Activated T-cell treated with anti-CD3 and anti-CD28 coated beads, Interleukin-2, amount 50 U/mL, for 48 hours (primary cell): Measurements from ENCODE around the gene ADCYAP1R1.
"Not testable (repeated sequence)": the region's sequence is repeated elsewhere in the genome, so short reads cannot be mapped to it uniquely, and the experiment has no call there.

Experiments used
- DNase-seq, 2 experiments: peaks; one replicate each; pipeline ENCODE4 v3.0.0-alpha.2; 2020

Gene ADCYAP1R1

GRCh38 chr7:31146030-31146429, 93.9 kb downstream of the ADCYAP1R1 start:
- no peak for DNase-seq

DNA sequence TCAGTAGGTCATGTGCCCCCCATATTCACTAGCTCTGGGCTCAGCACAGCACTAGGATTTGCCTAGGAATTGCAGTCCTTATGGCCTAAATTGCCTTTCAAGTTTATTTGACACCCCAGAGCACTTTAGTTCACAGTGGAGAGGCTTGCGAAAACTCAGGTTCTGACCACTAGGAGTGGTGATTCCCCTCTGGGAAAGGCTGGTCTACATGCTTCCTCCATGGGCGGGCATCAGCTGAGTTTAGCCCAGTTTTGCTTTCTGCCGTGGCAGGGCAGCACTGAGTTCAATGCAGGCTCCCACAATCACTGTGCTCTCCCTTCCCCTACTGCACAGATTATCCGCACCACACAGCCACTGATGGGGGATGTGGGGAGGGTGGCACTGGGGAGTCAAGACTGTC, 94.4 kb downstream of the ADCYAP1R1 start:
- DNase-seq, result no peak

- no peak for DNase-seq
Measured at GRCh38 chr7:31151849-31152248, 99.7 kb downstream of the ADCYAP1R1 start.

DNA sequence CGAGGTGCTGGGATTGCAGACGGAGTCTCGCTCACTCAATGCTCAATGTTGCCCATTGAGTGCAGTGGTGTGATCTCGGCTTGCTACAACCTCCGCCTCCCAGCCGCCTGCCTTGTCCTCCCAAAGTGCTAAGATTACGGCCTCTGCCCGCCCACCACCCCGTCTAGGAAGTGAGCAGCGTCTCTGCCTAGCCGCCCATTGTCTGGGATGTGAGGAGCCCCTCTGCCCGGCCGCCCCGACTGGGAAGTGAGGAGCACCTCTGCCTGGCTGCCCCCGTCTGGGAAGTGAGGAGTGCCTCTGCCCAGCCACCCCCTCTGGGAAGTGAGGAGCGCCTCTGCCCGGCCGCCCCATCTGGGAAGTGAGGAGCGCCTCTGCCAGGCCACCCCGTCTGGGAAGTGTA, 101.2 kb downstream of the ADCYAP1R1 start:
- not testable (repeated sequence) for DNase-seq

GRCh38 chr7:31160941-31161340, 108.8 kb downstream of the ADCYAP1R1 start:
- no peak for DNase-seq
